T-cell (primary cell): ENCODE measurements around the gene ARSH. TPM values are rescaled to one million over a fixed set of nuclear protein-coding genes. Genes with fewer than 3 reads are reported as not detected.
"Not testable (repeated sequence)": the region's sequence is repeated elsewhere in the genome, so short reads cannot be mapped to it uniquely, and the experiment has no call there.

ENCODE experiments used
- ATAC-seq, 4 experiments: fragments of 200-7000 bp in 3 of 4; fragments of 150-1000 bp in 1 of 4; cut with Tn5 transposase; replicated peaks in 1 of 4; 1 replicate in 3 of 4; 2 replicates in 1 of 4; pipeline ENCODE4 v1.10.0; 2021; ENCODE audit warnings: moderate library complexity in 3 of 4, mild to moderate bottlenecking in 2 of 4, moderate number of reproducible peaks in 1 of 4
- CTCF ChIA-PET, 2 donors: fragments of 300-600 bp; sonication (Branson Sonifier 250); formaldehyde crosslinking; loops; one replicate each; lab custom pipeline; 2022; ENCODE audit warnings: antibody characterized with exemption in 2 of 2; lab: Charles Lee
- POLR2A ChIA-PET, 2 donors: fragments of 300-600 bp; sonication (Branson Sonifier 250); formaldehyde crosslinking; loops; one replicate each; lab custom pipeline; 2022; ENCODE audit warnings: antibody characterized with exemption in 2 of 2; lab: Charles Lee
- DNase-seq, 35 experiments: peaks; one replicate each; pipeline versions ENCODE4 v3.0.0 to v3.0.0-alpha.2; 2013 to 2023
- H3K27ac ChIP-seq: one replicate; pipeline ENCODE4 v1.5.1; 2013; ENCODE audit warnings: low read length
- H3K27me3 ChIP-seq, 2 experiments: replicated peaks in 1 of 2; 1 replicate in 1 of 2; 2 replicates in 1 of 2; pipeline versions ENCODE4 v1.6.1 to v1.7.0; 2013; ENCODE audit warnings: low read length in 1 of 2, mixed read lengths in 1 of 2; ENCODE audit not compliant: control insufficient read depth in 2 of 2, insufficient read depth in 2 of 2; ENCODE audit errors: extremely low read depth in 1 of 2
- H3K36me3 ChIP-seq, 2 donors: 1 replicate in 1 of 2; 2 replicates in 1 of 2; pipeline versions ENCODE4 v1.6.1 to v1.7.0; 2013; ENCODE audit warnings: low read length in 1 of 2; ENCODE audit not compliant: control insufficient read depth in 2 of 2, insufficient read depth in 1 of 2; ENCODE audit errors: extremely low read depth in 1 of 2
- H3K4me1 ChIP-seq, 2 experiments: 1 replicate in 1 of 2; 2 replicates in 1 of 2; pipeline versions ENCODE4 v1.6.1 to v1.7.0; 2013; ENCODE audit warnings: low read length in 2 of 2, mixed read lengths in 1 of 2; ENCODE audit not compliant: insufficient read depth in 2 of 2, control insufficient read depth in 1 of 2; ENCODE audit errors: extremely low read depth in 1 of 2
- H3K4me3 ChIP-seq, 2 donors: 1 replicate in 1 of 2; 2 replicates in 1 of 2; pipeline versions ENCODE4 v1.5.1 to v1.7.0; 2013; ENCODE audit warnings: mild to moderate bottlenecking in 2 of 2, low read length in 1 of 2, moderate library complexity in 1 of 2; ENCODE audit not compliant: control insufficient read depth in 1 of 2; ENCODE audit errors: extremely low read depth in 1 of 2
- H3K9me3 ChIP-seq: 2 replicates; pipeline ENCODE4 v1.7.0; 2013
- H3K27ac Mint-ChIP-seq, 2 donors: one replicate each; pipeline ENCODE4 v1.8.0; 2020 to 2021; ENCODE audit warnings: mild to moderate bottlenecking in 2 of 2, mixed read lengths in 2 of 2
- H3K27me3 Mint-ChIP-seq, 2 donors: one replicate each; pipeline ENCODE4 v1.8.0; 2021 to 2022; ENCODE audit warnings: mixed read lengths in 2 of 2
- H3K36me3 Mint-ChIP-seq: one replicate; pipeline ENCODE4 v1.8.0; 2021; ENCODE audit warnings: mixed read lengths
- H3K4me1 Mint-ChIP-seq, 3 donors: one replicate each; pipeline ENCODE4 v1.8.0; 2020 to 2022; ENCODE audit warnings: mixed read lengths in 3 of 3, mild to moderate bottlenecking in 1 of 3
- H3K4me3 Mint-ChIP-seq, 3 donors: one replicate each; pipeline ENCODE4 v1.8.0; 2020 to 2022; ENCODE audit warnings: mild to moderate bottlenecking in 3 of 3, mixed read lengths in 3 of 3, moderate library complexity in 3 of 3
- H3K9me3 Mint-ChIP-seq, 3 donors: one replicate each; pipeline ENCODE4 v1.8.0; 2020 to 2022; ENCODE audit warnings: mixed read lengths in 3 of 3
- whole genome bisulfite sequencing: methylation state at CpG from one replicate; pipeline ENCODE4 v1.1.5; 2013; ENCODE audit warnings: missing lambda C conversion rate; ENCODE audit not compliant: insufficient coverage; 5-methylcytosine and 5-hydroxymethylcytosine counted together
- total RNA-seq, 35 experiments: library from RNA in 6 of 35; stranded (reverse) in 6 of 35; fragments of 120-200 nt in 1 of 35; gene quantifications; one replicate each; pipeline versions ENCODE4 v1.2.1 to v1.2.4 and lab custom pipeline; 2013 to 2026

ARSH gene, protein sequence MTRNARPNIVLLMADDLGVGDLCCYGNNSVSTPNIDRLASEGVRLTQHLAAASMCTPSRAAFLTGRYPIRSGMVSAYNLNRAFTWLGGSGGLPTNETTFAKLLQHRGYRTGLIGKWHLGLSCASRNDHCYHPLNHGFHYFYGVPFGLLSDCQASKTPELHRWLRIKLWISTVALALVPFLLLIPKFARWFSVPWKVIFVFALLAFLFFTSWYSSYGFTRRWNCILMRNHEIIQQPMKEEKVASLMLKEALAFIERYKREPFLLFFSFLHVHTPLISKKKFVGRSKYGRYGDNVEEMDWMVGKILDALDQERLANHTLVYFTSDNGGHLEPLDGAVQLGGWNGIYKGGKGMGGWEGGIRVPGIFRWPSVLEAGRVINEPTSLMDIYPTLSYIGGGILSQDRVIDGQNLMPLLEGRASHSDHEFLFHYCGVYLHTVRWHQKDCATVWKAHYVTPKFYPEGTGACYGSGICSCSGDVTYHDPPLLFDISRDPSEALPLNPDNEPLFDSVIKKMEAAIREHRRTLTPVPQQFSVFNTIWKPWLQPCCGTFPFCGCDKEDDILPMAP
- total RNA-seq, result not detected
- total RNA-seq (2013), result not detected
- 0 to 0.06 (median 0) reads per million in 29 experiments for total RNA-seq (lab: John Stamatoyannopoulos, UW)

DNA sequence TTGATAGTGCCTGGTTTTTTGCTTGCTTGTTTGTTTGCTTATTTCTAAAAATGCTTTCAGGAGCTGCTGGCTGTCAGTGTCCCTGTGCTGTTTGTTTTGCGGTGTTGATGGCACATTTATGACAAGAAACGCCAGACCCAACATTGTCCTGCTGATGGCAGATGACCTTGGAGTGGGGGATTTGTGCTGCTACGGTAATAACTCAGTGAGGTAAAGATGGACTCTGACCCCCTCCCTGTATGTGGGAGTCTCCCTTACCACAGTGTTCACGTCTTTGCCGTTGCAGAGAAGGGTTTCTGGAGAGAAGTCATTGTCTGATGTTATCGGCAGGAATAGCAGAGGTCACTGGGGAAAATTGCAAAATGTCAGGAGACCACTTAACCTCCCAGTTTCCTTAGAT is at the start of gene ARSH:
Gene ARSH, plus strand, starts transcription at position 52 of the 400 bp plus-strand sequence. Its CDS starts 67 bp downstream, at position 119.
- no peaks in the 10 kb centered on the region for H3K36me3 ChIP-seq
- Mint-ChIP-seq H3K27me3 (peaks cover 0 to 7% of the 10 kb centered on the region in 2 donors), H3K36me3 (no peaks in the 10 kb centered on the region), H3K4me3 (no peak within 1 kb of the TSS), H3K9me3 (peaks cover 4 to 12% (median 8%) of the 10 kb centered on the region in 3 donors), H3K4me1 (no peaks in the 10 kb centered on the region), H3K27ac (no peak within 1 kb of the TSS)
- CTCF ChIA-PET, result no interaction called here
- POLR2A ChIA-PET, result interaction anchor here in 1 of 2 donors (0.6 kb wide), 1 partner anchor 71 kb away, joined by 4 read pairs; no protein-coding TSS in a partner anchor
- DNase-seq, result no peak
- no peaks in the 10 kb centered on the region for H3K4me1 ChIP-seq
- no peak within 1 kb of the TSS for H3K27ac ChIP-seq
- no peak for ATAC-seq
- no peaks in the 10 kb centered on the region for H3K9me3 ChIP-seq
- no peaks in the 10 kb centered on the region for H3K27me3 ChIP-seq
- WGBS, result 100% methylated on average over 1 of the region's 6 CpGs
- no peak within 1 kb of the TSS for H3K4me3 ChIP-seq

DNA sequence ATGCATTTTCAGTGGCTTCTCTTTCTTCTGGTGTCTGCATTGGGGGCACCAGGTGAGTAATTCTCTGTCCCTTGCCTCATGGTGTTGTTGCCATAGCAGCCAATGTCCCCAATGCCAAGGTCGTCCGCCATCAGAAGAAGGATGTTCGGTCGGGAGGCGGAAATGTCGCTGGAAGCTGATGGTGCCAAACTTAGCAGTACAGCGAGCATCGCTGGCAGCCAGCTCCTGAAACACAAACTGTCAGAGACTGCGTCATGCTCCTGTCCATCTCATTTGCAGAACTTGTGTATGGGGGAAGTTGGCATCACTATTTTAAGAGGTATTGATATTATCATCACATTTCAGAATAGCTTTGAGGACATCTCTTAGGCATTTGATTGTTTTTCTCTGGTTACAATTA is 48.1 kb upstream of the ARSH start:
- WGBS, result 92% methylated on average over 2 of the region's 9 CpGs
- ChIA-PET CTCF (no interaction called here), POLR2A (no interaction called here)
- Mint-ChIP-seq H3K4me3 (no peak overlapping the region), H3K9me3 (no peaks in the 10 kb centered on the region), H3K27me3 (peaks cover 10 to 20% of the 10 kb centered on the region in 2 donors), H3K27ac (no peak overlapping the region), H3K36me3 (no peaks in the 10 kb centered on the region), H3K4me1 (peaks cover 0 to 4% (median 0%) of the 10 kb centered on the region in 3 donors)
- Histone ChIP-seq H3K4me3 (no peak overlapping the region), H3K4me1 (no peaks in the 10 kb centered on the region), H3K36me3 (no peaks in the 10 kb centered on the region), H3K27ac (no peak overlapping the region), H3K9me3 (no peaks in the 10 kb centered on the region), H3K27me3 (no peaks in the 10 kb centered on the region)
- DNase-seq (no peak), ATAC-seq (no peak)

GRCh38 chrX:2960861-2961515 is 45.4 kb upstream of the ARSH start:
- Mint-ChIP-seq H3K9me3 (no peaks in the 10 kb centered on the region), H3K4me3 (no peak overlapping the region), H3K27ac (no peak overlapping the region), H3K4me1 (peaks cover 0 to 4% (median 0%) of the 10 kb centered on the region in 3 donors), H3K27me3 (peaks cover 3 to 11% of the 10 kb centered on the region in 2 donors), H3K36me3 (no peaks in the 10 kb centered on the region)
- no peak for ATAC-seq
- WGBS, result 85% methylated on average over 5 of the region's 14 CpGs
- Histone ChIP-seq H3K27ac (no peak overlapping the region), H3K4me3 (no peak overlapping the region), H3K9me3 (no peaks in the 10 kb centered on the region), H3K27me3 (no peaks in the 10 kb centered on the region), H3K36me3 (no peaks in the 10 kb centered on the region), H3K4me1 (no peaks in the 10 kb centered on the region)
- ChIA-PET CTCF (no interaction called here), POLR2A (no interaction called here)
- DNase-seq, result no peak

GRCh38 chrX:2962381-2962780 is 44.0 kb upstream of the ARSH start:
- DNase-seq, result no peak
- no peak for ATAC-seq
- Histone ChIP-seq H3K4me3 (no peak overlapping the region), H3K27ac (no peak overlapping the region), H3K36me3 (no peaks in the 10 kb centered on the region), H3K4me1 (no peaks in the 10 kb centered on the region), H3K27me3 (no peaks in the 10 kb centered on the region), H3K9me3 (no peaks in the 10 kb centered on the region)
- H3K4me3 Mint-ChIP-seq, result no peak overlapping the region
- WGBS, result 80% methylated on average over 2 of the region's 11 CpGs
- H3K36me3 Mint-ChIP-seq, result no peaks in the 10 kb centered on the region
- CTCF ChIA-PET, result no interaction called here
- POLR2A ChIA-PET, result no interaction called here
- no peaks in the 10 kb centered on the region for H3K9me3 Mint-ChIP-seq
- H3K27me3 Mint-ChIP-seq, result peaks cover 3 to 11% of the 10 kb centered on the region in 2 donors
- peaks cover 0 to 4% (median 0%) of the 10 kb centered on the region in 3 donors for H3K4me1 Mint-ChIP-seq
- no peak overlapping the region for H3K27ac Mint-ChIP-seq

GRCh38 chrX:2963449-2963848 is 42.9 kb upstream of the ARSH start:
- H3K27ac Mint-ChIP-seq, H3K27me3 Mint-ChIP-seq, DNase-seq, H3K4me1 ChIP-seq, POLR2A ChIA-PET, H3K4me3 ChIP-seq, H3K36me3 Mint-ChIP-seq, H3K4me1 Mint-ChIP-seq, H3K4me3 Mint-ChIP-seq, H3K27me3 ChIP-seq, H3K9me3 ChIP-seq, H3K36me3 ChIP-seq, H3K9me3 Mint-ChIP-seq, ATAC-seq, H3K27ac ChIP-seq, CTCF ChIA-PET: not testable (repeated sequence)
- WGBS, result no CpG with 5 or more reads among the region's 7 CpGs

- CTCF ChIA-PET, DNase-seq, H3K4me1 Mint-ChIP-seq, H3K9me3 Mint-ChIP-seq, H3K4me1 ChIP-seq, POLR2A ChIA-PET, H3K36me3 Mint-ChIP-seq, ATAC-seq, H3K4me3 Mint-ChIP-seq, H3K4me3 ChIP-seq, H3K27me3 Mint-ChIP-seq, H3K9me3 ChIP-seq, H3K27ac ChIP-seq, H3K36me3 ChIP-seq, H3K27me3 ChIP-seq, H3K27ac Mint-ChIP-seq: not testable (repeated sequence)
- WGBS, result no CpG with 5 or more reads among the region's 16 CpGs
These were observed 42.2 kb upstream of the ARSH start for GRCh38 chrX:2963992-2964794.
